Measurements from ENCODE around the gene COPS4.
"Not testable (repeated sequence)": the region's sequence is repeated elsewhere in the genome, so short reads cannot be mapped to it uniquely, and the experiment has no call there.

COPS4 gene

DNA sequence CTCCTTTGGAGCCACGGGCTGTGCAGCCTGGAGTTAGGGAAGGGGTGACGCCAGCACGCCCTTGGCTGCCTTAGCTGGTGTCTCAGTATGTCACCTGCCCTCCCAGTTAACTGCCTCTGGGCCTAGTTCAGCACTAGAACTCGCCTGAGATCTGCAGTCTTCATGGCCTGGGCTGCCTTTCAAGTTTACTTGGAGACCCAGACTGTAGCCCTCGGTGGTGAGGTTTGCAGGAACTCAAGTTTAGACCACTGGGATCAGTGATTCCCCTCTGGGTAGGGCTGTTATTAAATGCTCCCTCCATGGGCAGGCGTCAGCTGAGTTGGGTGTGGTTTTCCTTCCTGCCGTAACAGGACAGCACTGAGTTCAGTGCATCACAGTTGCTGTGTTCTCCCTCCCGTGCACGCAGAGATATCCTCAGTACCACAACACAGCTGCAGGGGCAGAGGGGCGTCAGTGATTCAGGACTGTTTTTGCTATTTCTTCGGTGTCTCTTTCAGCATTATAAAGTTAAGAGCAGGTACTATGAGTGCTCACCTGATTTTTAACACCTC is 49.0 kb downstream of the COPS4 start:
- DNase-seq (ENCODE audit: low read depth, low spot score): no peak

- DNase-seq (ENCODE audit: low read depth, low spot score): not testable (repeated sequence)
Measured at GRCh38 chr4:83084956-83085355, 50.0 kb downstream of the COPS4 start.

DNA sequence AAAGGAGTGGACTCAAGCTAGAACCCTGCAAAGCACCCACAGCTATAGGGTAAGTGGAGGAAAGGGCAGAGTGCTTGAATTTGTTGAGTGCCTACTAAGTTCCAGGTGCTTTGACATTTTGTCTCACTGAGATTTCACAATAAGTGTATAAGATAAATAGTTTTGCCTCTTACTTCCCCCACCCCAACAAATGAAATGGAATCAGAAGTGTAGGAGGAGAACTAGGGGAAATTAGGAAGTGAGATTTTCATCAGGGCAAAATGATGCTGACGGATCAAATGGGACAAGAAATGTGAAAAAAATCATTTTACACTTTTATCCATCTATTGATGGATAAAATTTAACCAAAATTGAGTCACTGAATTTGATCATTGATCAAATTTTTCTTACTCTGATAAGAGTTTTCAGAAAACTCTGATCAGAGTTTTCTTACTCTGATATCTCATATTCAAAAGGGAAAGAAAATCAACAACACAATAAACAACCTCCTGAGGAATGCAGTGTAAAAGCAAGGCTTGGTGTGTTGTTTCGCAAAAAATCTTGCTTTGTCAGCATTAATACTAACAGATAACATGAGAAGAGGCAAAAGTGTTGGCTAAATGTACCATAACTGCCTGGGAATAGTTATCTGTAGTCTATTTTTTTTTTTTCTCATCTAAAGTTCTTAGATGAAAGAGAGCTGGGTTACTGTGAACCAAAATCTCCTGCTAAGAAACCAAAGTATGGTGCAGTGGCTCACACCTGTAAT is 54.6 kb downstream of the COPS4 start:
- DNase-seq (ENCODE audit: low read depth, low spot score): no peak

GRCh38 chr4:83093060-83093640 is 58.2 kb downstream of the COPS4 start:
- DNase-seq (ENCODE audit: low read depth, low spot score): no peak

DNA sequence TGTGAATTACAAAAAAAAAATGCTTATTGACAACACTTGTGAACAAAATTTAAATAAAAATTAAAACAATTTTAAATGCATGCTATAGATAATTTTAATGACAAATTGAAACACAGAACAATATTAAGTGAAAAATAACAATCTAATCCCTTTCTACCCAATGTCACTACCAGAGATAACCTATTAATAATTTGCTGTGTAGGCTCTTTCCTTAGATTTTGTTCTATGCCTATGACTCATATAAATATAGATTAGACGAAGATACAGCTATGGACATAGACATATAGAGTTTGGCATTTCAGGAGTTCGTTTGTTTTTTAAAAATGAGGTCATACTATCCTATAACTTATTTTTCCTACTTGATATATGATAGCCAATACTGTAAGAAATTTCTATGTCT is 61.4 kb downstream of the COPS4 start:
- DNase-seq (ENCODE audit: low read depth, low spot score): no peak

- DNase-seq (ENCODE audit: low read depth, low spot score): no peak
Measured at GRCh38 chr4:83104991-83105390, 70.0 kb downstream of the COPS4 start.

DNA sequence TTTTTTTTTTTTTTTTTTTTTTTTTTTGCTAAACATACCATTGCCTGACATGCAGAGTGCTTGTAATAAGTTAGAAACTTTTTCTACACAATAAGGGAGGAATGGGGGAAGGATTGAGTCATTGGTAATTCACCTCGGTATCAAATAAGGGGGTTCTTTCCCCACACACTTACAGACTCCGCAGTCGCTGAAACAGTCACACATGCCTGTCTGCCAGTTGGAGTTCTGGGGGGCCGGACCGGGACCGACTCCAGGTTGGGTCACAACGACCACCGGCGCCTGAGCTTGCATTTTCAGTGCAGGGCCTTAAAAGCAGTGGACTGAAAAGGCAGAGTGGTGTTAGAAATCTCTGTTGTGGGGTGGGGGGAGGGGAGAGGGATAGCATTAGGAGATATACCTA is 72.6 kb downstream of the COPS4 start:
- no peak for DNase-seq (ENCODE audit: low read depth, low spot score)

DNA sequence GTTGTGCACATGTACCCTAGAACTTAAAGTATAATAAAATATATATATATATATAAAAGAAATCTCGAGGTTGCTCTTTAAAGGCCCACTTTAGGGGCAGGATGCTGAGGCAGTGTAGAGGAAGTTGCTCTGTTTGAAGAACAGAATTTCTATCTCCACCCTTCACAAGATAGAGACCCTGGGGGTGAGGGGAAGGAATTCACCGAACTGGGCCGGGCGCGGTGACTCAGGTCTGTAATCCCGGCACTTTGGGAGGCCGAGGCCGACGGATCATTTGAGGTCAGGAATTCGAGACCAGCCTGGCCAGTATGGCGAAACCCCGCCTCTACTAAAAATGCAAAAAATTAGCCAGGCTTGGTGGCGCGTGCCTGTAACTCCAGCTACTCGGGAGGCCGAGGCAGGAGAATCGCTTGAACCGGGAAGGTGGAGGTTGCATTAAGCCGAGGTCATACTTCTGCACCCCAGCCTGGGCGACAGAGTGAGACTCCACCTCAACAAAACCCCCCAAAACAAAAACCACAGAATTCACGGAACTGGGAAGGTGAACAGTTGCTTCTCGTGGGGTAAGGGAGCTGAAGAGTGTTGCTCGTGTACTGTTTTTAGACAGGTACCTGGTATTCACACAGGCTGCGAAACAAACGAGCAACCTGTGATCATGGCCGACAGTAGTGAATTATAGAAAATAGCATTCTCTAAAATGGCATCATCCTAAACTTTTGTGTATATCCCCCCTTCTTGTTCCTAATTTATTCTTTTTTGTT is 73.3 kb downstream of the COPS4 start:
- DNase-seq (ENCODE audit: low read depth, low spot score): no peak

DNA sequence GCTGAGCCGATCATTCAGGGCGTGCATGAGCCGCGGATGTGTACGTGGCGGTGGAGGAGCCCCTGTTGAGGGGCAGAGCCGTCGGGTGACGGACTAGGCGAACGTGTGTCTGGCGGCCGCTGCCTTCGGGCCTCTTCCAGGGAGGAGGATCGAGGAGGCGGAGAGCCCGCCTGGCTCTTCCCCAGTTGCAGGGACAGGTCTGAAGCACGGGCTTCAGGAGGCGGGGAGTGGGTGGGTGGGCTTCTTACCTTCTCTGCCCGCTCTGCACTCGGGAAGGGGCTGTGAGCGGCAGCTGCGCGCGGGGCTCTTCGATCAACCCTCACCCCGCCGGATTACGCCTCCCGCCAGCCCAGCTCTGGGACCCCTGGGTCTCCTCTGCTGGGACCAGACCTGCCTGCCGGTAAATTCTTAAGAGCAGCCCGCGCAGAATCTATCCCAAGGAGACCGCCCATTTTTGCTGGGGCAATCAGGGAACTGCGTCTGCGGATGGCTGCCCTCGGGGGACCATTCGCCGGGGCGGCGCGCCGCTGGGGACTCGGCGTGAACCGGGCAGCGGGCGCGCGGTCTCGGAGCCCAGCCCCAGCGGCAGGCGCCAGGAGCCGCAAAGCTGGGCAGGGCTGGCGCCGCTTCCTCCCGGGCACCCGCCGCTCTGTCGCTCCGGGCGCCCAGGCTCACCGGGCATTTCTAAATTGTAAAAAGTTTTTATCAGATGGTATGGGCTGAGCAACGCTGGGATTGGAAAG is 74.7 kb downstream of the COPS4 start:
- no peak for DNase-seq (ENCODE audit: low read depth, low spot score)

- DNase-seq (ENCODE audit: low read depth, low spot score): no peak
Measured at GRCh38 chr4:83110223-83110945, 75.4 kb downstream of the COPS4 start.

- DNase-seq (ENCODE audit: low read depth, low spot score): no peak
Measured at GRCh38 chr4:83110970-83111750, 76.2 kb downstream of the COPS4 start.

- DNase-seq (ENCODE audit: low read depth, low spot score): not testable (repeated sequence)
Measured at GRCh38 chr4:83111751-83112141, 76.8 kb downstream of the COPS4 start.

DNA sequence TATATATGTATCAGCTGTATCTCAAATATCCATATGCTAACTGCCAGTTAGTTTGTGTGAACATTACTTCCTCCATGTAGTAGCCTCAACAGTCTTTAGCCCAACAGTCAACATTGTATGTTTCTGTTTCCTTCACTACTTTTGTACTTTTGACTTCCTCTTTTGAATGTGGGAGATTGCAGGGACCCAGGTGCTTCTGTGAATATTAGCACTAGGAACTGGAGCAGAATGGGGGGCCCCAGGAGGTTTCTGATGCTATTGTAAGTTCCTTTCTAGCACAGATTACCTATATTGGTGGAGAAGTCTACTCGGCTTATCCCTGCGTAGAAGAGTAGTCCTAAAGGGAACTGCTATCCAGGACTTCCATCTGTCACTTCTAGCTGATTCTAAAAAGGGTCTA is 77.2 kb downstream of the COPS4 start:
- no peak for DNase-seq (ENCODE audit: low read depth, low spot score)

- DNase-seq (ENCODE audit: low read depth, low spot score): no peak
Measured at GRCh38 chr4:83112678-83113428, 77.9 kb downstream of the COPS4 start.

GRCh38 chr4:83113429-83113786 is 78.4 kb downstream of the COPS4 start:
- DNase-seq (ENCODE audit: low read depth, low spot score): no peak

- DNase-seq (ENCODE audit: low read depth, low spot score): no peak
Measured at GRCh38 chr4:83114576-83114975, 79.6 kb downstream of the COPS4 start, which contains the start of gene PLAC8. TSS of gene PLAC8 (minus strand) at chr4:83114729. CDS start at chr4:83107921, 6,808 bp downstream.

- DNase-seq (ENCODE audit: low read depth, low spot score): no peak
Measured at GRCh38 chr4:83115000-83115399, 80.0 kb downstream of the COPS4 start.

DNA sequence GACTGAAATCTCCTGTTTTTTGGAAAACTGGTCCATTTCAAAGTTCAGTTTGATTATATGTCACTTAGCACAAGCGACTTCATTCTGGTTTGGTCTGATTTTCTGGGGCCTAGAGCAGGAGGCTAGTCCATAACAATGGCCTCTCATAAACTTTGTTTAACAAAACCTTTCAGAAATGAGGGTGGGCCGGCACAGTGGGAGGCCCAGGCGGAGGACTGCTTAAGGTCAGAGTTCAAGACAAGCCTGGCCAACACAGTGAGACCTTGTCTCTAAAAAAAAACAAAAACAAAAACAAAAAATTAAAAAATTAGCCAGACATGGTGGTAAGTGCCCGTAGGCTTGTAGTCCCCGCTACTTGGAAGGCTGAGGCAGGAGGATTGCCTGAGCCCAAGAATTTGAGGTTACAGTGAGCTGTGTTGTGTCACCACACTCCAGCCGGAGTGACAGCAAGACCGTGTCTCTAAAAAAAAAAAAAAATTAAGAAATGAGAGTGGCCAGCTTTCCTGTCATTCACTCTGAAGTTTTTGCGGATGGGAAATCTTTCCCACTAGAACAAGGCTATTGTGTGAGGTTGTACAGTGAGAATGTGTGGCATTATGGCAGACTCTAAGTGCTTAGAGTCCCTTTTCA is 80.8 kb downstream of the COPS4 start:
- DNase-seq (ENCODE audit: low read depth, low spot score): no peak

GRCh38 chr4:83118869-83119268 is 83.9 kb downstream of the COPS4 start:
- DNase-seq (ENCODE audit: low read depth, low spot score): no peak

Data from iPS DF 19.7 (cell line).